GM21381 (cell line): ENCODE measurements around the gene TMEM61.
"Not testable (repeated sequence)": the region's sequence is repeated elsewhere in the genome, so short reads cannot be mapped to it uniquely, and the experiment has no call there.

Experiments used
- ATAC-seq: cut with Tn5 transposase; IDR thresholded peaks from one replicate; pipeline ENCODE4 v1.9.1; 2021; ENCODE audit warnings: mild to moderate bottlenecking, moderate library complexity; ENCODE audit not compliant: unreplicated experiment

Gene TMEM61

GRCh38 chr1:54959241-54959640 is 21.2 kb upstream of the TMEM61 start:
- no peak for ATAC-seq

- ATAC-seq, result no peak
Observed at GRCh38 chr1:54962612-54963395, 17.6 kb upstream of the TMEM61 start.

GRCh38 chr1:54963829-54964228 is 16.6 kb upstream of the TMEM61 start:
- not testable (repeated sequence) for ATAC-seq

- ATAC-seq, result peak; percentile 75
Observed at GRCh38 chr1:54965624-54966340, 14.6 kb upstream of the TMEM61 start.

GRCh38 chr1:54967372-54967771 is 13.1 kb upstream of the TMEM61 start:
- no peak for ATAC-seq

DNA sequence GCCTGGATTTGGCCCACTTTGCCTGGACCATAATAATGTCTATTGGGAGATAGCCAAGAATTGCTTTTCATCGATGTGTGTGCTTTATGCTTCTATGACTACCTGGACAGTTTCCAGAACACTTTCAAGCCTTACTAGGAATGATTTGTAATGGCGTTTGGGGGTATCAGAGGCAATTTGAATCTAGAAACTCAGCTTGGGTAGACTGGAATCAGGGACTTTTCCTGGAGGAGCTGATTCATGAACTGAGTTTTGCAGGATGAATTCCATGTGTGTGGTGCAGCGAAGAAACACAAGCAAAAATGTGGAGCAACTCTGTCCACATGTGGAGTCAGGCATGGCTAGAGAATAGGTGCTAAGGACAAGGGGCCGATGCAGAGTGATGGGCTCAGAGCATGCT is 11.9 kb upstream of the TMEM61 start:
- no peak for ATAC-seq

DNA sequence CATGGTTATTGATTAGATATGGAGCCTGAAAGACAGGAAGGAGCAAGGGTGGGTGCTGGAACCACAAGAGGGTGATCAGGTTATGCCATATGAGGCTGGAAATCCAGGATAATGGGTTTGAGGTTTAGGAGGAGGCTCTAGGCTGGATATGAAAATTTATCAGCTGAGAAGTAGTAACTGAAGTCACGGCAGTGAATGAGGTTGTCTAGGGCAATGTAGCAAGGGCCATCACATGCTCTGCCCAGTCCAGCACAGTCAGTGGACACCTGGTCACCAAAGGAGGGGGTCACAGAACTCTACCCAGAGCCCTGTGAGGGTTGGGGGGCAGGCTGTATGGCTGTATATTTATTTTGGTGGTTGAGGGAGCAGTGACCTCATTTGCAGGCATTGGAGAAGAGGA is 10.5 kb upstream of the TMEM61 start:
- ATAC-seq, result no peak

DNA sequence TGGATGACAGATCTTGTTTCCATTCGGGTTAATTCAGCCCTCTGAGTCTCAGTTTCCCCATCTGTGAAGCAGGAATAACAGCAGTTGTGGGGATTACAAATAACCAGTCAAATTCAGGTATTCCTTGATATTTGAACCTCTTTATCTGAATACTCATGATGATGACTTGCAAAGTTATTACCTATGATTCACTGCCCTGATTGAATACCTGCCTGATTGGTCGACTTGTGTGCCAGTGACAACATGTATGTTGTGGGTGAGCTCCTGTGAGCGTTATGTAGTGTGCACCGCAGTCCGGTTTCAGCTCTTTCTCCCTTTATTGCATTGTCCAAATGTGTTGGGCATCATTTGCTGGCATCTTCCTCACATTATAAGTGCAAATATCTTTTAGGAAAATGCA is 9.5 kb upstream of the TMEM61 start:
- no peak for ATAC-seq

GRCh38 chr1:54971317-54971791 is 9.1 kb upstream of the TMEM61 start:
- peak; percentile 81 for ATAC-seq

DNA sequence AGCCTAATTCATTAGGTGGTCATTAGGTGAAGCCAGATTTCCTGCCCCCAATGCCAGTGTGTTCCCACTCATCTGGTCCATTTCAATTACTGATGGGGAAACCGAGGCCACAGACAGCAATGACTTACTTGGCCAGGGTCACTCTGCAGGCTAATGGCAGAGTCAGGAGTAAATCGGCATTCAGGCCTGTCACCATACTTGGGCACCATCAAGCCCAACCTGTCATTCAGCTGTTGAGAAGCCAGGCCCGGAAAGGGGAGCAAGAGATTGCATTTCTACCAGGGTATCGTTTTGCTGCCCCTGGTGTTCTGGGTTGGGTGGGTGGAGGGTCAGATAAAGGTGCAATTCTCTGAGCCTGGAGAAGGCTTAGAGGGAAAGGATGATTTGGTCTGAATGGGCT is 8.0 kb upstream of the TMEM61 start:
- no peak for ATAC-seq

- ATAC-seq, result no peak
Observed at GRCh38 chr1:54973205-54973921, 7.1 kb upstream of the TMEM61 start.

GRCh38 chr1:54975356-54976108 is 4.9 kb upstream of the TMEM61 start:
- ATAC-seq, result no peak

DNA sequence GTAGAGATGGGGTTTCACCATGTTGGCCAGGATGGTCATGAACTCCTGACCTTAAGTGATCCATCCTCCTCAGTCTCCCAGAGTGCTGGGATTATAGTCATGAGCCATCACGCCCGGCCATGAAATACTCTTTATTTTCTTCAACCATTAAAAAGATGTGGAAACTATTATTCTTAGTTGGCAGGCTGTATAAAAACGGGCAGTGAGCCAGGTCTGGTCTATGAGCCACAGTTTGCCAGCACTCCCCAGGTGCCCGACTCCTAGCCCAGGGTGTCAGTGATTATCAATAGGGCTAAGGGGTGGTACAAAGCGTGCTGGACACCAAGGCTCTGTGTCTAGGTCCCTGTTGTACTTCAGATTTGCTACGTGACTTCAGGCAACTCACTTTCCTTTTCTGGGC is 3.7 kb upstream of the TMEM61 start:
- no peak for ATAC-seq

- no peak for ATAC-seq
Observed at GRCh38 chr1:54977533-54978297, 2.7 kb upstream of the TMEM61 start.

- no peak for ATAC-seq
Observed at GRCh38 chr1:54978528-54979326, 1.7 kb upstream of the TMEM61 start.

DNA sequence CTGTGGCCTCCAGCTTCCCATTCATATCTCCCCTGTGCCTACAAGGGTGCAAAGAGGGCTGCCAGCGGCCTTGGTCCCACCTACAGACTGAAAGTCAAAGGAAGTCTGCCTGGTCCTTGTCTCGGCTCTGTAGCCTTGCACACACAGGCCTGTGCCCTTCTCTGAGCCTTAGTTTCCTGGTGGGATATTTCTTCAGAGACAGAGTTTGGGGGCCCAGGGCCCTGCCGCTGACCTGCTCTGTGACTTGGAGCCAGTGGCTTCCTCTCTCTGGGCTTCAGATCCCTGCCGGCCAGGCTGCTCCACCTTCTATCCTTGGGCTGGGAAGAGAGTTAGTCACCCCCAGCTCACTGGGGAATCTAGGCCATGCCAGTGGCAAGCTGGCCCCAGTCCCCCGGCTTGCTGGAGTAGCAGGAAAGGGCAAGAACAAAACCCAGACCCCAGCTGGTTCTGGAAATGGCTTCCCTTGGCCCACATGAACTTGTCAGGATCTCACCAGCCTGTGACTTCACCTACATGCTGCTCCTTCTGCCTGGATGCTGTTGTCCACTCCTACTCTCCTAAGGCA is 1.0 kb upstream of the TMEM61 start:
- no peak for ATAC-seq

- no peak for ATAC-seq
Observed at GRCh38 chr1:54980046-54980527, 341 bp upstream of the TMEM61 start.

DNA sequence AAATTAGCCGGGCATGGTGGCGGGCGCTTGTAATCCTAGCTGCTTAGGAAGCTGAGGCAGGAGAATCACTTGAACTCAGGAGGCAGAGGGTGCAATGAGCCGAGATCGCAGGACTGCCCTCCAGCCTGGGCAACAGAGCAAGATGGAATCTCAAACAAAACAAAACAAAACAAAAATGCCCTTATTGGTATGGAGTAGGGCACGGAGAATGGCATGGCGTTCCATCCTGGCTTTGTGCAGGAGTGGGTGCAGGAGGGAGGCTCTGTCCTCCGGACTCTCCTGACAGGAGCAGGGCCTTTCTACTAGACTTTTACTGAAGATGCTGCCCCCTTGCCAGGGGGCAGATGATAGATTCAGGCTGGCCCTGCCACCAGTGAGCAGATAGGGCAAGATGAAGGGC is 1.0 kb downstream of the TMEM61 start:
- ATAC-seq, result no peak

- ATAC-seq, result no peak
Observed at GRCh38 chr1:54982739-54983138, 2.3 kb downstream of the TMEM61 start.
